ENCODE results near the gene GZMB.
"Not testable (repeated sequence)": the region's sequence is repeated elsewhere in the genome, so short reads cannot be mapped to it uniquely, and the experiment has no call there.

The GZMB gene

GRCh38 chr14:24659916-24660570, 26.1 kb upstream of the GZMB start:
- Mint-ChIP-seq H3K4me1 (peaks cover 71% of the 10 kb centered on the region), H3K27ac (peak overlapping the region; percentile 92), H3K27me3 (no peaks in the 10 kb centered on the region), H3K9me3 (no peaks in the 10 kb centered on the region), H3K36me3 (ENCODE audit: low read depth) (peaks cover 3% of the 10 kb centered on the region), H3K4me3 (peak overlapping the region; percentile 57)
- no peak for DNase-seq
- peak; percentile 78 for ATAC-seq

GRCh38 chr14:24648361-24648760, 14.4 kb upstream of the GZMB start:
- Mint-ChIP-seq H3K27me3 (peaks cover 17% of the 10 kb centered on the region), H3K9me3 (peaks cover 41% of the 10 kb centered on the region)

GRCh38 chr14:24639905-24640304, 5.9 kb upstream of the GZMB start:
- Mint-ChIP-seq H3K27me3 (peaks cover 2% of the 10 kb centered on the region), H3K27ac (peak overlapping the region; percentile 44), H3K9me3 (no peaks in the 10 kb centered on the region), H3K36me3 (ENCODE audit: low read depth) (peaks cover 8% of the 10 kb centered on the region), H3K4me3 (no peak overlapping the region), H3K4me1 (peaks cover 53% of the 10 kb centered on the region)
- ATAC-seq, result peak; percentile 82
- DNase-seq, result no peak

More at GRCh38 chr14:24648361-24648760, 14.4 kb upstream of the GZMB start:
- not testable (repeated sequence) for DNase-seq, H3K4me1 Mint-ChIP-seq, H3K27ac Mint-ChIP-seq, H3K4me3 Mint-ChIP-seq, ATAC-seq
- H3K36me3 Mint-ChIP-seq (ENCODE audit: low read depth), result peaks cover 16% of the 10 kb centered on the region

GRCh38 chr14:24639270-24639669, 5.3 kb upstream of the GZMB start:
- H3K27me3 Mint-ChIP-seq, result peaks cover 2% of the 10 kb centered on the region
- ATAC-seq (no peak), DNase-seq (no peak)
- H3K4me1 Mint-ChIP-seq, result peaks cover 60% of the 10 kb centered on the region
- no peak overlapping the region for H3K4me3 Mint-ChIP-seq
- peak overlapping the region; percentile 44 for H3K27ac Mint-ChIP-seq
- H3K9me3 Mint-ChIP-seq, result no peaks in the 10 kb centered on the region
- H3K36me3 Mint-ChIP-seq (ENCODE audit: low read depth), result peaks cover 10% of the 10 kb centered on the region

- H3K4me3 Mint-ChIP-seq, result peak overlapping the region; percentile 90
- peaks cover 50% of the 10 kb centered on the region for H3K36me3 Mint-ChIP-seq (ENCODE audit: low read depth)
- peak overlapping the region; percentile 92 for H3K27ac Mint-ChIP-seq
- no peak for ATAC-seq
- no peaks in the 10 kb centered on the region for H3K9me3 Mint-ChIP-seq
- H3K27me3 Mint-ChIP-seq, result no peaks in the 10 kb centered on the region
- peaks cover 75% of the 10 kb centered on the region for H3K4me1 Mint-ChIP-seq
- DNase-seq, result no peak
These were observed 637 bp downstream of the GZMB start for GRCh38 chr14:24633353-24633752.

- Mint-ChIP-seq H3K27me3 (no peaks in the 10 kb centered on the region), H3K36me3 (ENCODE audit: low read depth) (peaks cover 50% of the 10 kb centered on the region), H3K27ac (peak overlapping the region; percentile 92), H3K9me3 (no peaks in the 10 kb centered on the region), H3K4me1 (peaks cover 71% of the 10 kb centered on the region), H3K4me3 (peak overlapping the region; percentile 90)
- DNase-seq (no peak), ATAC-seq (no peak)
These were observed 1.2 kb downstream of the GZMB start for GRCh38 chr14:24632761-24633160.

- no peaks in the 10 kb centered on the region for H3K9me3 Mint-ChIP-seq
- H3K27ac Mint-ChIP-seq, result peak overlapping the region; percentile 92
- peaks cover 54% of the 10 kb centered on the region for H3K36me3 Mint-ChIP-seq (ENCODE audit: low read depth)
- no peak for ATAC-seq
- DNase-seq, result no peak
- peak overlapping the region; percentile 90 for H3K4me3 Mint-ChIP-seq
- no peaks in the 10 kb centered on the region for H3K27me3 Mint-ChIP-seq
- H3K4me1 Mint-ChIP-seq, result peaks cover 72% of the 10 kb centered on the region
These were observed 1.7 kb downstream of the GZMB start for GRCh38 chr14:24632336-24632735.

- Mint-ChIP-seq H3K27ac (peak overlapping the region; percentile 92), H3K27me3 (no peaks in the 10 kb centered on the region), H3K9me3 (no peaks in the 10 kb centered on the region), H3K36me3 (ENCODE audit: low read depth) (peaks cover 56% of the 10 kb centered on the region), H3K4me1 (peaks cover 69% of the 10 kb centered on the region), H3K4me3 (peak overlapping the region; percentile 90)
- ATAC-seq (no peak), DNase-seq (no peak)
These were observed 2.1 kb downstream of the GZMB start for GRCh38 chr14:24631749-24632335.

- ATAC-seq, result peak; percentile 2
- peak; percentile 35 for DNase-seq
- H3K4me1 Mint-ChIP-seq, result peaks cover 62% of the 10 kb centered on the region
- no peaks in the 10 kb centered on the region for H3K9me3 Mint-ChIP-seq
- H3K4me3 Mint-ChIP-seq, result peak overlapping the region; percentile 90
- H3K27me3 Mint-ChIP-seq, result no peaks in the 10 kb centered on the region
- peak overlapping the region; percentile 92 for H3K27ac Mint-ChIP-seq
- H3K36me3 Mint-ChIP-seq (ENCODE audit: low read depth), result peaks cover 59% of the 10 kb centered on the region
These were observed 3.0 kb downstream of the GZMB start for GRCh38 chr14:24630872-24631477.

GRCh38 chr14:24630087-24630871, 3.7 kb downstream of the GZMB start:
- DNase-seq (peak; percentile 54), ATAC-seq (peak; percentile 45)
- Mint-ChIP-seq H3K27ac (peak overlapping the region; percentile 92), H3K4me1 (peaks cover 57% of the 10 kb centered on the region), H3K27me3 (no peaks in the 10 kb centered on the region), H3K4me3 (peak overlapping the region; percentile 90), H3K9me3 (no peaks in the 10 kb centered on the region), H3K36me3 (ENCODE audit: low read depth) (peaks cover 61% of the 10 kb centered on the region)

- Mint-ChIP-seq H3K9me3 (no peaks in the 10 kb centered on the region), H3K27ac (peak overlapping the region; percentile 92), H3K27me3 (no peaks in the 10 kb centered on the region), H3K4me1 (peaks cover 52% of the 10 kb centered on the region), H3K36me3 (ENCODE audit: low read depth) (peaks cover 62% of the 10 kb centered on the region), H3K4me3 (peak overlapping the region; percentile 90)
- ATAC-seq (no peak), DNase-seq (no peak)
These were observed 4.5 kb downstream of the GZMB start for GRCh38 chr14:24629521-24629920.

- H3K4me1 Mint-ChIP-seq, result peaks cover 62% of the 10 kb centered on the region
- ATAC-seq, result no peak
- DNase-seq, result no peak
- no peak overlapping the region for H3K27ac Mint-ChIP-seq
- H3K9me3 Mint-ChIP-seq, result peaks cover 13% of the 10 kb centered on the region
- H3K36me3 Mint-ChIP-seq (ENCODE audit: low read depth), result no peaks in the 10 kb centered on the region
- no peaks in the 10 kb centered on the region for H3K27me3 Mint-ChIP-seq
- H3K4me3 Mint-ChIP-seq, result no peak overlapping the region
These were observed 20.2 kb downstream of the GZMB start for GRCh38 chr14:24613747-24614146.

GRCh38 chr14:24613241-24613640, 20.7 kb downstream of the GZMB start:
- Mint-ChIP-seq H3K4me3 (no peak overlapping the region), H3K27ac (no peak overlapping the region)

GRCh38 chr14:24612196-24612595, 21.8 kb downstream of the GZMB start:
- H3K27ac Mint-ChIP-seq, result peak overlapping the region; percentile 28
- H3K4me3 Mint-ChIP-seq, result no peak overlapping the region
- DNase-seq, result no peak

More at GRCh38 chr14:24613241-24613640, 20.7 kb downstream of the GZMB start:
- ATAC-seq (no peak), DNase-seq (no peak)
- no peaks in the 10 kb centered on the region for H3K36me3 Mint-ChIP-seq (ENCODE audit: low read depth)
- H3K4me1 Mint-ChIP-seq, result peaks cover 67% of the 10 kb centered on the region
- H3K9me3 Mint-ChIP-seq, result peaks cover 13% of the 10 kb centered on the region
- H3K27me3 Mint-ChIP-seq, result no peaks in the 10 kb centered on the region

More at GRCh38 chr14:24612196-24612595, 21.8 kb downstream of the GZMB start:
- Mint-ChIP-seq H3K27me3 (no peaks in the 10 kb centered on the region), H3K36me3 (ENCODE audit: low read depth) (no peaks in the 10 kb centered on the region), H3K9me3 (peaks cover 13% of the 10 kb centered on the region), H3K4me1 (peaks cover 75% of the 10 kb centered on the region)
- ATAC-seq, result no peak
